ENCODE results near the gene RSPRY1.
"Not testable (repeated sequence)": the region's sequence is repeated elsewhere in the genome, so short reads cannot be mapped to it uniquely, and the experiment has no call there.

RSPRY1 gene

DNA sequence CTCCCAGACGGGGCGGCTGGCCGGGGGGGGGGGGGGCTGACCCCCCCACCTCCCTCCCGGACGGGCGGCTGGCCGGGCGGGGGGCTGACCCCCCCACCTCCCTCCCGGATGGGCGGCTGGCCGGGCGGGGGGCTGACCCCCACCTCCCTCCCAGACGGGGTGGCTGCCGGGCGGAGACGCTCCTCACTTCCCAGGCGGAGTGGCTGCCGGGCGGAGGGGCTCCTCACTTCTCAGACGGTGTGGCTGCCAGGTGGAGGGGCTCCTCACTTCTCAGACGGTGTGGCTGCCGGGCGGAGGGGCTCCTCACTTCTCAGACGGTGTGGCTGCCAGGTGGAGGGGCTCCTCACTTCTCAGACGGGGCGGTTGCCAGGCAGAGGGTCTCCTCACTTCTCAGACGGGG lies 14.8 kb downstream of the RSPRY1 start:
- 98% methylated on average over 11 of the region's 27 CpGs for WGBS

DNA sequence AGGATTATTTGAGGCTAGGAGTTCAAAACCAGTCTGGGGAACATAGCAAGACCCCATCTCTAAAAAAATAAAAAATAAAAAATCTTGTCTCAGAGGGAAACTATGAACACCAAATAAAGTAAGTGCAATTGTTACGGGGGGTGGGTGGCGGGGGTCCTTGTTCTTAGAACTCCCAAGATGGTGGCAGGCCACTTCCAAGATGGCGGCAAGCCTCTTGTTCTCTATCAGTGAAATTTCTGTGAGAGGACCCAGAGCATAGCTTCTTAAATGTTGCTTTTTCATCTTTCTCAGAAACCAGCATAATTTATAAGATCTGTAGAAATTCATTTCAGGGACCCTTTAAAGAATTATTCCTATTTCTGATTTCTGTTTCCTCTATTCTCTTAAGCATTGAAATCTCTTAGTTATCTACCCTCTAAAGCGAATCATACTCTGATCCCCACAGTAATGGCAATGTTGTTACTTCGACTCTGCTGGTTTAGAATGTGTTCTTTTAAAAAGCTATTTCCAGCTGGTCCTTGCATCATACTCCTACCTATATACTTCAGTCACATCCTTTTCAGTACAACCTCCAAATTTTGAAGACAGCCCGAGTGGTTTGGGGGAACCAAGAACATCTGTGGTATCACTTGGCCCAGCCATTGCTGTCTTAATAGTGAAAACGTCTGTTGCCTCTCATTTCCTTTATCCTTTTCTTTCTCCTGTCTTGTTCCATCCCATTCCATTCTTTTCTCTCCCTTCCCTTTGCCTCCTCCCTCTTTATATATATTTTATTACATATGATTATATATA lies 16.2 kb downstream of the RSPRY1 start:
- peaks cover 14% of the 10 kb centered on the region for H3K79me1 ChIP-seq (replicated peaks; ENCODE audit: low read length, poor library complexity, severe bottlenecking)
- 93% methylated on average over 6 of the region's 7 CpGs for WGBS

More for the DNA sequence above, 14.8 kb downstream of the RSPRY1 start:
- not testable (repeated sequence) for H3K18ac ChIP-seq (ENCODE audit: low read depth in 1 of 2, low read length in 2 of 2); H3K9me3 ChIP-seq (ENCODE audit: control insufficient read depth, low read length); DNase-seq; H3K27ac ChIP-seq (ENCODE audit: low read length, poor library complexity, severe bottlenecking); H3K23ac ChIP-seq (ENCODE audit: low read length in 2 of 2); H3K14ac ChIP-seq (ENCODE audit: low read length in 2 of 2); H2BK12ac ChIP-seq (ENCODE audit: low read length in 2 of 2); H2BK120ac ChIP-seq (ENCODE audit: low read depth, low read length); H2BK5ac ChIP-seq (ENCODE audit: low read depth, low read length, poor library complexity, severe bottlenecking); H2AK5ac ChIP-seq (ENCODE audit: low read length, severe bottlenecking); H4K91ac ChIP-seq (ENCODE audit: low read length); H3K27me3 ChIP-seq (ENCODE audit: control insufficient read depth in 1 of 2, insufficient read depth in 1 of 2, low read length in 2 of 2); H3K9ac ChIP-seq (ENCODE audit: low read length); H2AFZ ChIP-seq (ENCODE audit: low read depth, low read length); H3K4me2 ChIP-seq (ENCODE audit: low read length, poor library complexity, severe bottlenecking); H3K4me3 ChIP-seq (ENCODE audit: insufficient read depth in 1 of 2, low read depth in 1 of 2, low read length in 2 of 2); H4K8ac ChIP-seq (ENCODE audit: low read length); H3K4ac ChIP-seq (ENCODE audit: low read depth in 1 of 2, low read length in 2 of 2); H2BK15ac ChIP-seq (ENCODE audit: low read depth, poor library complexity, severe bottlenecking); H3K4me1 ChIP-seq (ENCODE audit: control insufficient read depth, insufficient read depth, low read depth, low read length)
- Histone ChIP-seq H3K79me1 (replicated peaks; ENCODE audit: low read length, poor library complexity, severe bottlenecking) (peaks cover 10% of the 10 kb centered on the region), H3K36me3 (ENCODE audit: control insufficient read depth in 1 of 2, insufficient read depth in 2 of 2, low read depth in 1 of 2, low read length in 2 of 2) (peaks cover 8 to 21% of the 10 kb centered on the region in 2 experiments)

DNA sequence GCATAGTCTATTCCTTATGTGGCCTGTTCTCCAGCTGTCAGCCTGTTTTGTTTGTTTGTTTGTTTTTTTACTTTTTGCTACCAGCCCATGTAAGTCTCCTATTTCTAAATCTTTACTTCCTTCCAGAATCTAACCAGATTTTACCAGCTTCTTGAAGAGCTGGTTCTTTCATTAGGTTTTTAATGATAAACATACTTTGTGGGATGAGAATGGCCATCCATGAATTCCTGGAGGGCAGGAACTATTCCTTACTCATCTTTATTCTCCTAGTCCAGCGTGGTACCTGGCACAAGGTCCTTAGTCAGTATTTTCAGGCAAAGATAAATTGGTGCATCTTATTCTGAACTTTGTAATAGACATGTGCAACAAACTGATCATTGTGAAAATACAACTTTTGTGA lies 17.3 kb downstream of the RSPRY1 start:
- H3K79me1 ChIP-seq (replicated peaks; ENCODE audit: low read length, poor library complexity, severe bottlenecking) = peaks cover 16% of the 10 kb centered on the region
- H3K4me2 ChIP-seq (ENCODE audit: low read length, poor library complexity, severe bottlenecking) = no peak overlapping the region
- no peak overlapping the region for H2BK5ac ChIP-seq (ENCODE audit: low read depth, low read length, poor library complexity, severe bottlenecking)
- peak overlapping the region; percentile 54 for H3K27ac ChIP-seq (ENCODE audit: low read length, poor library complexity, severe bottlenecking)
- no peak overlapping the region for H2AK5ac ChIP-seq (ENCODE audit: low read length, severe bottlenecking)
- no peak overlapping the region for H3K18ac ChIP-seq (ENCODE audit: low read depth in 1 of 2, low read length in 2 of 2)
- H3K9ac ChIP-seq (ENCODE audit: low read length) = no peak overlapping the region
- H3K23ac ChIP-seq (ENCODE audit: low read length in 2 of 2) = no peak overlapping the region
- H3K4ac ChIP-seq (ENCODE audit: low read depth in 1 of 2, low read length in 2 of 2) = no peak overlapping the region
- H3K36me3 ChIP-seq (ENCODE audit: control insufficient read depth in 1 of 2, insufficient read depth in 2 of 2, low read depth in 1 of 2, low read length in 2 of 2) = peaks cover 17 to 45% of the 10 kb centered on the region in 2 experiments
- no peak for DNase-seq
- no peak overlapping the region for H2AFZ ChIP-seq (ENCODE audit: low read depth, low read length)
- no peak overlapping the region for H3K4me3 ChIP-seq (ENCODE audit: insufficient read depth in 1 of 2, low read depth in 1 of 2, low read length in 2 of 2)
- no peaks in the 10 kb centered on the region for H3K9me3 ChIP-seq (ENCODE audit: control insufficient read depth, low read length)
- no peak overlapping the region for H4K91ac ChIP-seq (ENCODE audit: low read length)
- no peak overlapping the region for H3K14ac ChIP-seq (ENCODE audit: low read length in 2 of 2)
- no peak overlapping the region for H4K8ac ChIP-seq (ENCODE audit: low read length)
- H3K4me1 ChIP-seq (ENCODE audit: control insufficient read depth, insufficient read depth, low read depth, low read length) = no peaks in the 10 kb centered on the region
- no peak overlapping the region for H2BK15ac ChIP-seq (ENCODE audit: low read depth, poor library complexity, severe bottlenecking)
- H3K27me3 ChIP-seq (ENCODE audit: control insufficient read depth in 1 of 2, insufficient read depth in 1 of 2, low read length in 2 of 2) = no peaks in the 10 kb centered on the region
- H2BK120ac ChIP-seq (ENCODE audit: low read depth, low read length) = no peak overlapping the region
- no CpG with 5 or more reads among the region's 1 CpG for WGBS
- no peak overlapping the region for H2BK12ac ChIP-seq (ENCODE audit: low read length in 2 of 2)

More for the DNA sequence above, 16.2 kb downstream of the RSPRY1 start:
- Histone ChIP-seq H3K14ac (ENCODE audit: low read length in 2 of 2) (no peak overlapping the region), H3K4ac (ENCODE audit: low read depth in 1 of 2, low read length in 2 of 2) (no peak overlapping the region), H2BK15ac (ENCODE audit: low read depth, poor library complexity, severe bottlenecking) (no peak overlapping the region), H2BK120ac (ENCODE audit: low read depth, low read length) (no peak overlapping the region), H3K27ac (ENCODE audit: low read length, poor library complexity, severe bottlenecking) (no peak overlapping the region), H2AFZ (ENCODE audit: low read depth, low read length) (no peak overlapping the region), H3K4me3 (ENCODE audit: insufficient read depth in 1 of 2, low read depth in 1 of 2, low read length in 2 of 2) (no peak overlapping the region), H4K91ac (ENCODE audit: low read length) (no peak overlapping the region), H3K4me1 (ENCODE audit: control insufficient read depth, insufficient read depth, low read depth, low read length) (no peaks in the 10 kb centered on the region), H2AK5ac (ENCODE audit: low read length, severe bottlenecking) (no peak overlapping the region), H4K8ac (ENCODE audit: low read length) (no peak overlapping the region), H3K36me3 (ENCODE audit: control insufficient read depth in 1 of 2, insufficient read depth in 2 of 2, low read depth in 1 of 2, low read length in 2 of 2) (peaks cover 12 to 35% of the 10 kb centered on the region in 2 experiments), H3K23ac (ENCODE audit: low read length in 2 of 2) (no peak overlapping the region), H2BK5ac (ENCODE audit: low read depth, low read length, poor library complexity, severe bottlenecking) (no peak overlapping the region), H2BK12ac (ENCODE audit: low read length in 2 of 2) (no peak overlapping the region), H3K9ac (ENCODE audit: low read length) (no peak overlapping the region), H3K4me2 (ENCODE audit: low read length, poor library complexity, severe bottlenecking) (no peak overlapping the region), H3K27me3 (ENCODE audit: control insufficient read depth in 1 of 2, insufficient read depth in 1 of 2, low read length in 2 of 2) (no peaks in the 10 kb centered on the region), H3K9me3 (ENCODE audit: control insufficient read depth, low read length) (no peaks in the 10 kb centered on the region), H3K18ac (ENCODE audit: low read depth in 1 of 2, low read length in 2 of 2) (no peak overlapping the region)
- no peak for DNase-seq

DNA sequence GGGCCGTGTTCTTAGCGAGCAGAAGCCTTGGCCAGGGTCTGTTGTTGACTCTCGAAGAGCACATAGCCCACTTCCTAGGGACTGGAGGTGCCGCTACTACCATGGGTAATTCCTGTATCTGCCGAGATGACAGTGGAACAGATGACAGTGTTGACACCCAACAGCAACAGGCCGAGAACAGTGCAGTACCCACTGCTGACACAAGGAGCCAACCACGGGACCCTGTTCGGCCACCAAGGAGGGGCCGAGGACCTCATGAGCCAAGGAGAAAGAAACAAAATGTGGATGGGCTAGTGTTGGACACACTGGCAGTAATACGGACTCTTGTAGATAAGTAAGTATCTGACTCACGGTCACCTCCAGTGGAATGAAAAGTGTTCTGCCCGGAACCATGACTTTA lies 18.5 kb downstream of the RSPRY1 start:
- no peak overlapping the region for H4K91ac ChIP-seq (ENCODE audit: low read length)
- H3K9me3 ChIP-seq (ENCODE audit: control insufficient read depth, low read length) = no peaks in the 10 kb centered on the region
- no peak overlapping the region for H2BK12ac ChIP-seq (ENCODE audit: low read length in 2 of 2)
- H3K79me1 ChIP-seq (replicated peaks; ENCODE audit: low read length, poor library complexity, severe bottlenecking) = peaks cover 17% of the 10 kb centered on the region
- no peaks in the 10 kb centered on the region for H3K27me3 ChIP-seq (ENCODE audit: control insufficient read depth in 1 of 2, insufficient read depth in 1 of 2, low read length in 2 of 2)
- H3K4me1 ChIP-seq (ENCODE audit: control insufficient read depth, insufficient read depth, low read depth, low read length) = no peaks in the 10 kb centered on the region
- no peak overlapping the region for H3K4ac ChIP-seq (ENCODE audit: low read depth in 1 of 2, low read length in 2 of 2)
- H3K18ac ChIP-seq (ENCODE audit: low read depth in 1 of 2, low read length in 2 of 2) = no peak overlapping the region
- DNase-seq = no peak
- H2BK15ac ChIP-seq (ENCODE audit: low read depth, poor library complexity, severe bottlenecking) = no peak overlapping the region
- no peak overlapping the region for H3K9ac ChIP-seq (ENCODE audit: low read length)
- H2BK120ac ChIP-seq (ENCODE audit: low read depth, low read length) = no peak overlapping the region
- peak overlapping the region; percentile 20 for H2AK5ac ChIP-seq (ENCODE audit: low read length, severe bottlenecking)
- no peak overlapping the region for H3K27ac ChIP-seq (ENCODE audit: low read length, poor library complexity, severe bottlenecking)
- H4K8ac ChIP-seq (ENCODE audit: low read length) = no peak overlapping the region
- H3K4me2 ChIP-seq (ENCODE audit: low read length, poor library complexity, severe bottlenecking) = no peak overlapping the region
- H3K14ac ChIP-seq (ENCODE audit: low read length in 2 of 2) = no peak overlapping the region
- H3K4me3 ChIP-seq (ENCODE audit: insufficient read depth in 1 of 2, low read depth in 1 of 2, low read length in 2 of 2) = no peak overlapping the region
- no peak overlapping the region for H3K23ac ChIP-seq (ENCODE audit: low read length in 2 of 2)
- H3K36me3 ChIP-seq (ENCODE audit: control insufficient read depth in 1 of 2, insufficient read depth in 2 of 2, low read depth in 1 of 2, low read length in 2 of 2) = peaks cover 23 to 53% of the 10 kb centered on the region in 2 experiments
- no peak overlapping the region for H2AFZ ChIP-seq (ENCODE audit: low read depth, low read length)
- H2BK5ac ChIP-seq (ENCODE audit: low read depth, low read length, poor library complexity, severe bottlenecking) = no peak overlapping the region
- 97% methylated on average over 12 of the region's 12 CpGs for WGBS

All from mesenchymal stem cell (in vitro differentiated cells and primary cell).